MCF 10A (cell line): Measurements from ENCODE around the gene OR13G1. TPM values are rescaled to one million over a fixed set of nuclear protein-coding genes. Genes with fewer than 3 reads are reported as not detected.

Experiments used
- BruUV-seq: library from RNA; stranded (reverse); fragments of 400-500 nt; replicated peaks from 2 replicates; lab custom pipeline; 2021; lab: Mats Ljungman, UMichigan
- CTCF ChIA-PET: fragments of 300-600 bp; sonication (Branson Sonifier 250); formaldehyde crosslinking; extraction: SDS; loops from one replicate; lab custom pipeline; 2021; ENCODE audit warnings: antibody characterized with exemption, inconsistent platforms; lab: Yijun Ruan, JAX
- POLR2A ChIA-PET: fragments of 300-600, 350-650 bp; sonication (Branson Sonifier 250); formaldehyde crosslinking; extraction: SDS; loops from one replicate; lab custom pipeline; 2020; ENCODE audit warnings: antibody characterized with exemption, inconsistent platforms; lab: Yijun Ruan, JAX
- DNase-seq: peaks from one replicate; pipeline ENCODE4 v3.0.0-alpha.2; 2018; ENCODE audit not compliant: unreplicated experiment
- H3K27ac Mint-ChIP-seq: one replicate; pipeline ENCODE4 v1.8.0; 2022; ENCODE audit warnings: mild to moderate bottlenecking, low read depth, mixed read lengths; ENCODE audit not compliant: unreplicated experiment
- H3K27me3 Mint-ChIP-seq: one replicate; pipeline ENCODE4 v1.8.0; 2022; ENCODE audit warnings: mixed read lengths; ENCODE audit not compliant: insufficient read depth, unreplicated experiment
- H3K36me3 Mint-ChIP-seq: one replicate; pipeline ENCODE4 v1.8.0; 2022; ENCODE audit warnings: mild to moderate bottlenecking, moderate library complexity, mixed read lengths; ENCODE audit not compliant: insufficient read depth, unreplicated experiment
- H3K4me1 Mint-ChIP-seq: one replicate; pipeline ENCODE4 v1.8.0; 2022; ENCODE audit warnings: mixed read lengths; ENCODE audit not compliant: insufficient read depth, unreplicated experiment
- H3K4me3 Mint-ChIP-seq: one replicate; pipeline ENCODE4 v1.8.0; 2022; ENCODE audit warnings: mild to moderate bottlenecking, moderate library complexity, mixed read lengths; ENCODE audit not compliant: unreplicated experiment
- H3K9me3 Mint-ChIP-seq: one replicate; pipeline ENCODE4 v1.8.0; 2022; ENCODE audit warnings: mixed read lengths; ENCODE audit not compliant: unreplicated experiment
- CTCF ChIP-seq: fragments of 200-600 bp; IDR thresholded peaks from one replicate; pipeline ENCODE4 v1.8.0; 2022; ENCODE audit warnings: antibody characterized with exemption, mild to moderate bottlenecking; ENCODE audit not compliant: unreplicated experiment
- intact Hi-C: fragments of 100-400 bp; cut with micrococcal nuclease; formaldehyde crosslinking; loops from 2 replicates; pipeline ENCODE4 v1.14.1; 2022
- total RNA-seq: library from RNA; stranded (reverse); gene quantifications from 2 replicates; pipeline ENCODE4 v1.2.3, GENCODE V29; 2022

The OR13G1 gene
- total RNA-seq, 1 experiment from 2014 or later = not detected

- ChIA-PET CTCF (interaction anchor here (0.6 kb wide), 2 partner anchors 12 to 386 kb away, joined by 3 read pairs; no protein-coding TSS in a partner anchor), POLR2A (no interaction called here)
- Mint-ChIP-seq H3K27ac (no peak overlapping the region), H3K9me3 (no peaks in the 10 kb centered on the region), H3K27me3 (no peaks in the 10 kb centered on the region), H3K4me1 (no peaks in the 10 kb centered on the region), H3K36me3 (no peaks in the 10 kb centered on the region), H3K4me3 (no peak overlapping the region)
- DNase-seq = no peak
- intact Hi-C loops = no loop called here
- TF ChIP-seq CTCF = no peak
- BruUV-seq = no TSS peak
These were observed 10.3 kb downstream of the OR13G1 start for GRCh38 chr1:247669225-247669624.

- Mint-ChIP-seq H3K4me1 (no peaks in the 10 kb centered on the region), H3K27me3 (no peaks in the 10 kb centered on the region), H3K4me3 (no peak overlapping the region), H3K9me3 (peaks cover 7% of the 10 kb centered on the region), H3K36me3 (no peaks in the 10 kb centered on the region), H3K27ac (no peak overlapping the region)
- CTCF ChIA-PET = no interaction called here
- intact Hi-C loops = no loop called here
- BruUV-seq = no TSS peak
- POLR2A ChIA-PET = no interaction called here
- no peak for DNase-seq
- TF ChIP-seq CTCF = no peak
These were observed 23.2 kb downstream of the OR13G1 start for GRCh38 chr1:247656221-247656875.

GRCh38 chr1:247653040-247653439, 26.5 kb downstream of the OR13G1 start:
- Mint-ChIP-seq H3K4me1 (peaks cover under 1% of the 10 kb centered on the region), H3K9me3 (no peaks in the 10 kb centered on the region), H3K4me3 (no peak overlapping the region), H3K27ac (no peak overlapping the region), H3K36me3 (no peaks in the 10 kb centered on the region), H3K27me3 (no peaks in the 10 kb centered on the region)
- ChIA-PET POLR2A (no interaction called here), CTCF (no interaction called here)
- intact Hi-C loops = no loop called here
- TF ChIP-seq CTCF = no peak
- no peak for DNase-seq
- no TSS peak for BruUV-seq

- POLR2A ChIA-PET = interaction anchor here (1.1 kb wide), 1 partner anchor 12 kb away, joined by 3 read pairs; no protein-coding TSS in a partner anchor
- CTCF ChIA-PET = interaction anchor here (1.1 kb wide), 1 partner anchor 258 kb away, joined by 4 read pairs; no protein-coding TSS in a partner anchor
- H3K4me3 Mint-ChIP-seq = no peak overlapping the region
These were observed 31.7 kb downstream of the OR13G1 start for GRCh38 chr1:247647864-247648263.

More at GRCh38 chr1:247647864-247648263, 31.7 kb downstream of the OR13G1 start:
- no peak for TF ChIP-seq CTCF
- intact Hi-C loops = no loop called here
- H3K27me3 Mint-ChIP-seq = no peaks in the 10 kb centered on the region
- H3K36me3 Mint-ChIP-seq = no peaks in the 10 kb centered on the region
- BruUV-seq = no TSS peak
- H3K9me3 Mint-ChIP-seq = no peaks in the 10 kb centered on the region
- peak overlapping the region; percentile 0 for H3K27ac Mint-ChIP-seq
- DNase-seq = peak; percentile 58
- H3K4me1 Mint-ChIP-seq = peaks cover 7% of the 10 kb centered on the region
